Mesothelial cell of epicardium (in vitro differentiated cells): ENCODE results near the gene RAD51C. TPM values are rescaled to one million over a fixed set of nuclear protein-coding genes. Genes with fewer than 3 reads are reported as not detected.
A peak's percentile ranks its signal among the peaks of the same experiment; 100 is the strongest.

Source experiments
- DNase-seq, 2 experiments: peaks; one replicate each; pipeline ENCODE4 v3.0.0; 2021; ENCODE audit warnings: low spot score in 2 of 2; ENCODE audit not compliant: unreplicated experiment in 2 of 2
- H3K27ac Mint-ChIP-seq: 2 replicates; pipeline ENCODE4 v1.8.0; 2021; ENCODE audit warnings: mixed read lengths
- H3K27me3 Mint-ChIP-seq: 2 replicates; pipeline ENCODE4 v1.8.0; 2021; ENCODE audit warnings: low read depth, mixed read lengths
- H3K36me3 Mint-ChIP-seq: 2 replicates; pipeline ENCODE4 v1.8.0; 2021; ENCODE audit warnings: mixed read lengths
- H3K4me1 Mint-ChIP-seq: 2 replicates; pipeline ENCODE4 v1.8.0; 2021; ENCODE audit warnings: mixed read lengths
- H3K4me3 Mint-ChIP-seq: 2 replicates; pipeline ENCODE4 v1.8.0; 2021; ENCODE audit warnings: mild to moderate bottlenecking, moderate library complexity, mixed read lengths
- H3K9me3 Mint-ChIP-seq: 2 replicates; pipeline ENCODE4 v1.8.0; 2021; ENCODE audit warnings: mixed read lengths
- total RNA-seq: library from RNA; stranded (reverse); gene quantifications from 3 replicates; pipeline ENCODE4 v1.2.1, GENCODE V29; 2021
- TF ChIP-seq, protein P1 (sequence below): fragments of 200-600 bp; sonication (generic); IDR thresholded peaks from one replicate; pipeline ENCODE4 v1.5.0; 2021; ENCODE audit warnings: antibody characterized with exemption; ENCODE audit not compliant: unreplicated experiment

Gene RAD51C
- total RNA-seq, 1 donor from 2014 or later = 31.7 TPM

DNA sequence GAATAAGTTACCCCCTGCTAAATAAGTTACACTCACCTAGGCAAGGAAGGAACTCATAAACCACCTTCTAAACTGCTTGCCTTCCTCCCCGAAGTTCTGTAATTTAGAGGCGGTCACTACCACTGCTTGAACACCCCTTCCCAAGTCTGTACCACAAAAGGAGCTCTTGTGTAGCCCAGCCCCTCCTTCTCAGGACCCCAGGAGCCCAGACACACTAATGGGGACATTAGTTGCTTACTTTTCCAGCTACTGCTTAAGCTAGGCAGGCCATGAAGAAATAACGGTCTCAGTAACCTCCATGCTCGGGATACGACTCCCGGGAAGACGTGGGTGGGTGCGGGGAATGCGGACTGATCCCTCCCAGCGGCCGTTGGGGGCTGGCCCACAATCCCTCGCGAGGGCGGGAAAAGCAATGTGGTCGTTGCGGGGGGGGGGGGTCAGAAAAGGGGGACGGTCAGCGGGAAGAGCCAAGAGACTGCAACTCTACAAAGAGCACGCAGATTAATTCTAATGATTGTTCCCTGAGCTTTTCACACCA, 632 bp upstream of the RAD51C start, which contains the start of gene TEX14:
Gene TEX14 (minus strand): TSS at position 345 of the 538 bp plus-strand sequence. CDS start 40,044 bp downstream, outside the sequence.
- no peaks in the 10 kb centered on the region for H3K9me3 Mint-ChIP-seq

DNA sequence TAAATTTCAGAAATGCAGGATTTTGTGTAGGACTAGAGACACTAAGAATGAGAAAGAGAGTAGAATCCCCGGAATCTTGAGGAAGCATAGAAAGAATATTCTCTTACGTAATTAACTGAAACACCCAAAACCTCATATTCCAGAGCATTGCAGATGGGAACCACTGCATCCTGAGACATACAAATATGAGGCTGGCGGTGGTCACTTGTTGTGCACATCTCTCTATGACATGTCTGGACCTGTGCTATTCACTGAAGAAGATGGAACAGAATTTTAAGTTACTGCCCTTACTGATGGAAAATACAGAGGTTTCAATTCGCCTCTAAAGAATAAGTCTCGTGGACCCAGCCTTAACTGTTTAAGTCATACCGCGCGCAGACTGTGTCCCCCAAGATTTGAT, 806 bp downstream of the RAD51C start:
- Mint-ChIP-seq H3K27ac (peak overlapping the region; percentile 95), H3K9me3 (no peaks in the 10 kb centered on the region), H3K27me3 (no peaks in the 10 kb centered on the region), H3K4me3 (peak overlapping the region; percentile 79), H3K4me1 (peaks cover 24% of the 10 kb centered on the region), H3K36me3 (peaks cover 7% of the 10 kb centered on the region)
- TF ChIP-seq, protein P1, sequence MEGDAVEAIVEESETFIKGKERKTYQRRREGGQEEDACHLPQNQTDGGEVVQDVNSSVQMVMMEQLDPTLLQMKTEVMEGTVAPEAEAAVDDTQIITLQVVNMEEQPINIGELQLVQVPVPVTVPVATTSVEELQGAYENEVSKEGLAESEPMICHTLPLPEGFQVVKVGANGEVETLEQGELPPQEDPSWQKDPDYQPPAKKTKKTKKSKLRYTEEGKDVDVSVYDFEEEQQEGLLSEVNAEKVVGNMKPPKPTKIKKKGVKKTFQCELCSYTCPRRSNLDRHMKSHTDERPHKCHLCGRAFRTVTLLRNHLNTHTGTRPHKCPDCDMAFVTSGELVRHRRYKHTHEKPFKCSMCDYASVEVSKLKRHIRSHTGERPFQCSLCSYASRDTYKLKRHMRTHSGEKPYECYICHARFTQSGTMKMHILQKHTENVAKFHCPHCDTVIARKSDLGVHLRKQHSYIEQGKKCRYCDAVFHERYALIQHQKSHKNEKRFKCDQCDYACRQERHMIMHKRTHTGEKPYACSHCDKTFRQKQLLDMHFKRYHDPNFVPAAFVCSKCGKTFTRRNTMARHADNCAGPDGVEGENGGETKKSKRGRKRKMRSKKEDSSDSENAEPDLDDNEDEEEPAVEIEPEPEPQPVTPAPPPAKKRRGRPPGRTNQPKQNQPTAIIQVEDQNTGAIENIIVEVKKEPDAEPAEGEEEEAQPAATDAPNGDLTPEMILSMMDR = no peak
- DNase-seq = no peak

More for the DNA sequence above, 632 bp upstream of the RAD51C start, which contains the start of gene TEX14:
- H3K27me3 Mint-ChIP-seq = no peaks in the 10 kb centered on the region
- DNase-seq = no peak
- H3K36me3 Mint-ChIP-seq = peaks cover 7% of the 10 kb centered on the region
- TF ChIP-seq, protein P1 = no peak
- peaks cover 32% of the 10 kb centered on the region for H3K4me1 Mint-ChIP-seq
- peak within 1 kb of the TSS; percentile 79 for H3K4me3 Mint-ChIP-seq
- peak within 1 kb of the TSS; percentile 95 for H3K27ac Mint-ChIP-seq

GRCh38 chr17:58693751-58694150, 1.3 kb downstream of the RAD51C start:
- no peaks in the 10 kb centered on the region for H3K9me3 Mint-ChIP-seq
- H3K4me1 Mint-ChIP-seq = peaks cover 24% of the 10 kb centered on the region
- DNase-seq = no peak
- H3K27me3 Mint-ChIP-seq = no peaks in the 10 kb centered on the region
- H3K36me3 Mint-ChIP-seq = peaks cover 7% of the 10 kb centered on the region
- TF ChIP-seq, protein P1 = no peak
- H3K4me3 Mint-ChIP-seq = peak overlapping the region; percentile 79
- peak overlapping the region; percentile 59 for H3K27ac Mint-ChIP-seq

- TF ChIP-seq, protein P1 = no peak
- Mint-ChIP-seq H3K36me3 (peaks cover 9% of the 10 kb centered on the region), H3K4me1 (peaks cover 24% of the 10 kb centered on the region), H3K27ac (no peak overlapping the region), H3K4me3 (no peak overlapping the region), H3K27me3 (no peaks in the 10 kb centered on the region), H3K9me3 (peaks cover under 1% of the 10 kb centered on the region)
- DNase-seq = no peak
Observed at GRCh38 chr17:58694302-58694701, 1.9 kb downstream of the RAD51C start.

GRCh38 chr17:58694826-58695225, 2.4 kb downstream of the RAD51C start:
- H3K4me3 Mint-ChIP-seq = no peak overlapping the region
- DNase-seq = no peak
- H3K4me1 Mint-ChIP-seq = peaks cover 24% of the 10 kb centered on the region
- TF ChIP-seq, protein P1 = no peak
- no peak overlapping the region for H3K27ac Mint-ChIP-seq
- peaks cover 15% of the 10 kb centered on the region for H3K36me3 Mint-ChIP-seq
- H3K9me3 Mint-ChIP-seq = peaks cover 4% of the 10 kb centered on the region
- no peaks in the 10 kb centered on the region for H3K27me3 Mint-ChIP-seq
